ENCODE measurements around the gene CCDC172. TPM values are rescaled to one million over a fixed set of nuclear protein-coding genes. Genes with fewer than 3 reads are reported as not detected.

The CCDC172 gene, protein sequence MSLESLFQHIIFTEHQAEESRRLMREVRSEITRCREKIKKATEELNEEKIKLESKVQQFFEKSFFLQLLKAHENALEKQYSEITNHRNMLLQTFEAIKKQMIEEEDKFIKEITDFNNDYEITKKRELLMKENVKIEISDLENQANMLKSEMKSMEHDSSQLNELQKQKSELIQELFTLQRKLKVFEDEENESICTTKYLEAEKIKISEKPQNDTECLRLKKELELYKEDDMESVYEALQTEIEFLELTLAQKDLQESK
- total RNA-seq = not detected

DNA sequence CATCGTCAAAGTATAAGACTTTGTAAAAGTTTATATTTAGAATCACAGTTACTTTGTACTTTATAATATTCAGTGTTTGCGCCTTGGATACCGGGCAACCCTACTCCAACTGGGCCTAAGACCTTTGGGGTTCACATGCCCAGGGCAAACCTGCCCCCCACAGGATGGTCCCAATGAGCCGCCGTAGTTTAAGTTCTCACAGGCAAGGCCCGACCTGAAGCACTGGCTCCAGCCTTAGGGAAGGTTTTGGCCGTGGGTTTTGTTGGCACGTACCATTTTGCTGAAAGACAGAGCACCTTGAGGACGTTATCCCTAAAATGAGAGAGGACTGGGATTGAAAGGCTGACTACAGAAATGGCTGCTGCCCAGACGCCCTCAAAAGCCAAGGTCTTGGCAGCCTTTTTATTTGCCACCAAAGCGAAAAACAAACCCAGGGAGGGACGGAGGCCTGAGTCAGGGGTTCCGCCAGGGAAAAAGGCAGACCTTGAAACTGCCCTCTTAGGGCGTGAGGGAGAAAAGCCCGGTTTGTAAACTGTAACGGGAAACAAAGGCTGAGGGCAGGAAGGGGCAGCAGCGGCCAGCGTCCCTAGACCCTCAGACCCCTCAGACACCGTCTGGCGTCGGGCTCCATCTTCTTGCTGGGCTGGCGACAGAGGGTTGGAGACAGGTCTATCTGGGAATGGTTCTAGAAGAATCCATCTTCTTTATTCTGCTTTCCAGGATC lies at the start of gene CCDC172:
Gene CCDC172, plus strand, starts transcription at position 222 of the 724 bp plus-strand sequence. CDS start 564 bp downstream, outside the sequence.

DNA sequence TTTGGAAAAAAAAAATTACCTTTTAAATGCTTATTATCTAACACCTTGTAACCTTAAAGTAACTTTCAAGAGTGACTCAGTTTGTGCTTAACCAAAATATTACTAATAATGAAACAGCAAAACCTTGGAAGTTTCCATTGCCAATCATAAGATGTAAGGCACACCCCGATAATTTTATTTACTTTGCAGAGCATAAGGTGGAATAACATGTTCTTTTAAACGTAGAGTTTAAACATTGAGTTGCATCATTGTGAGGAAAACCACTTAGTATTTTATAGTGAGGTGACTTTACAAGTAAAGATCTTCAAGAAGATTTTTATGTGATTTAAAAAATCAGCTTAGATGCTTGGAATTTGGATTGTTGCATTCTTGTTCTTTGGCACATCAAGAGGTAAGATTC lies 103.4 kb downstream of the CCDC172 start, which contains the start of gene PNLIPRP3:
Gene PNLIPRP3, plus strand, starts transcription at position 177 of the 400 bp plus-strand sequence. Its CDS starts 166 bp downstream, at position 343.

Small RNA genes within 50 kb of the gene (small RNA-seq; reads per million reads assigned to genes)
- gene SNRPGP6 (ENCODE audit: low replicate concordance) = not detected

Other genes starting within 250 kb of the CCDC172 start
- gene GFRA1, start 51.2 kb upstream of the CCDC172 start, total RNA-seq = 6.3 TPM
- gene PNLIPRP3, start 103.4 kb downstream of the CCDC172 start, total RNA-seq = not detected
- gene PNLIP, start 221.5 kb downstream of the CCDC172 start, total RNA-seq = not detected